HG02885 (cell line): ENCODE results near the gene BCKDK.

ENCODE experiments used
- ATAC-seq: cut with Tn5 transposase; IDR thresholded peaks from one replicate; pipeline ENCODE4 v1.9.1; 2021; ENCODE audit warnings: mild to moderate bottlenecking; ENCODE audit not compliant: unreplicated experiment, poor library complexity

BCKDK gene

GRCh38 chr16:31079342-31079944 lies 28.7 kb upstream of the BCKDK start:
- no peak for ATAC-seq

- ATAC-seq: no peak
Measured at GRCh38 chr16:31080035-31080629, 28.1 kb upstream of the BCKDK start.

GRCh38 chr16:31080756-31081419 lies 27.3 kb upstream of the BCKDK start:
- no peak for ATAC-seq

- ATAC-seq: no peak
Measured at GRCh38 chr16:31081428-31082351, 26.5 kb upstream of the BCKDK start.

GRCh38 chr16:31082368-31083045 lies 25.7 kb upstream of the BCKDK start:
- no peak for ATAC-seq

GRCh38 chr16:31083081-31083480 lies 25.1 kb upstream of the BCKDK start:
- ATAC-seq: no peak

- ATAC-seq: no peak
Measured at GRCh38 chr16:31083556-31083955, 24.6 kb upstream of the BCKDK start.

GRCh38 chr16:31083981-31084380 lies 24.2 kb upstream of the BCKDK start:
- no peak for ATAC-seq

GRCh38 chr16:31084584-31085302 lies 23.4 kb upstream of the BCKDK start:
- ATAC-seq: no peak

- no peak for ATAC-seq
Measured at GRCh38 chr16:31085411-31085810, 22.8 kb upstream of the BCKDK start.

GRCh38 chr16:31085873-31086628 lies 22.1 kb upstream of the BCKDK start:
- ATAC-seq: no peak

GRCh38 chr16:31086629-31086906 lies 21.6 kb upstream of the BCKDK start:
- ATAC-seq: no peak

GRCh38 chr16:31087481-31087880 lies 20.7 kb upstream of the BCKDK start:
- ATAC-seq: no peak

- ATAC-seq: no peak
Measured at GRCh38 chr16:31087971-31088370, 20.2 kb upstream of the BCKDK start.

- ATAC-seq: no peak
Measured at GRCh38 chr16:31088459-31089183, 19.6 kb upstream of the BCKDK start, which contains the start of gene PRSS53. Gene PRSS53, minus strand, starts transcription at chr16:31088943. Its CDS starts 134 bp downstream, at chr16:31088809.

- ATAC-seq: no peak
Measured at GRCh38 chr16:31089199-31089598, 19.0 kb upstream of the BCKDK start.

GRCh38 chr16:31090540-31090939 lies 17.6 kb upstream of the BCKDK start:
- ATAC-seq: no peak

GRCh38 chr16:31092330-31092729 lies 15.9 kb upstream of the BCKDK start:
- no peak for ATAC-seq
